G401 (cell line): Measurements from ENCODE around the gene AMDHD2. TPM values are rescaled to one million over a fixed set of nuclear protein-coding genes. Genes with fewer than 3 reads are reported as not detected.
"Not testable (repeated sequence)": the region's sequence is repeated elsewhere in the genome, so short reads cannot be mapped to it uniquely, and the experiment has no call there.

Experiments used
- DNase-seq: peaks from one replicate; pipeline ENCODE4 v3.0.0-alpha.2; 2015; ENCODE audit warnings: low spot score
- in situ Hi-C: cut with HindIII; loops from 2 replicates; pipeline ENCODE4 v1.10.0; 2016; ENCODE audit warnings: low sequenced_read_pairs, mixed read lengths
- total RNA-seq: library from RNA; depleted of rRNA; stranded (reverse); fragments of >200 nt; shearing (Covaris generic); gene quantifications from 2 replicates; pipeline ENCODE4 v1.2.3, GENCODE V29; 2014

AMDHD2 gene
- total RNA-seq, 1 experiment from 2014 or later = 75.0 TPM

DNA sequence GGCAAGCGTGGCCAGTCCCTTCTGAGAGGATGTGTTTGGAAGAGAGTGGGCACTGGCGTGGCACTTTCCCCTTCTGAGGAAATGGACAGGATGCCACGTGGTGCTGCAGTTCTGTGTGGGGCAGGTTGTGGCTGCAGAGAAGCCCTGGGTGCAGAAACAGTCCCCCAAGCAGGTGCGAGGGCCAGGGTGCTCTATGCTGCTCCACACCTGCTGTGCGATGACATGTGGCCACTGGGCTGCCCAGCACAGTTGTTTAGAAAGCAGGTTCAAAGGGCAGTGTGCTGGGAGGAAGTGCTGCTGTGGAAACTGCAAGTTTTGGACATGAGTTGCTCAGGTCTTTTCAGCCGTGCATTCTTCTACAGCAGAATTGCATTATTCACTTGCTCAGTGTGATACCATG, 21.2 kb downstream of the AMDHD2 start:
- DNase-seq, in situ Hi-C loops: not testable (repeated sequence)

DNA sequence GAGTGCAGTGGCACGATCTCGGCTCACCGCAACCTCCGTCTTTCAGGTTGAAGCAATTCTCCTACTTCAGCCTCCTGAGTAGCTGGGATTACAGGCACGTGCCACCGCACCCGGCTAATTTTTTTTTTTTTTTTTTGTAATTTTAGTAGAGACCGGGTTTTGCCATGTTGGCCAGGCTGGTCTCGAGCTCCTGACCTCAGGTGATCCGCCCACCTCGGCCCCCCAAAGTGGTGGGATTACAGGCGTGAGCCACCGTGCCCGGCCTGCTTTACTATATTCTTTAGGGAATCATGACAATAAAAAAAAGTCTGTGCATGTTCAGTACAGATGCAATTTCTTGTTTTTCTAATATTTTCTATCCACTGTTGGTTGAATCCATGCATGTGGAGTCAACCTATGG, 23.6 kb downstream of the AMDHD2 start:
- DNase-seq, in situ Hi-C loops: not testable (repeated sequence)

DNA sequence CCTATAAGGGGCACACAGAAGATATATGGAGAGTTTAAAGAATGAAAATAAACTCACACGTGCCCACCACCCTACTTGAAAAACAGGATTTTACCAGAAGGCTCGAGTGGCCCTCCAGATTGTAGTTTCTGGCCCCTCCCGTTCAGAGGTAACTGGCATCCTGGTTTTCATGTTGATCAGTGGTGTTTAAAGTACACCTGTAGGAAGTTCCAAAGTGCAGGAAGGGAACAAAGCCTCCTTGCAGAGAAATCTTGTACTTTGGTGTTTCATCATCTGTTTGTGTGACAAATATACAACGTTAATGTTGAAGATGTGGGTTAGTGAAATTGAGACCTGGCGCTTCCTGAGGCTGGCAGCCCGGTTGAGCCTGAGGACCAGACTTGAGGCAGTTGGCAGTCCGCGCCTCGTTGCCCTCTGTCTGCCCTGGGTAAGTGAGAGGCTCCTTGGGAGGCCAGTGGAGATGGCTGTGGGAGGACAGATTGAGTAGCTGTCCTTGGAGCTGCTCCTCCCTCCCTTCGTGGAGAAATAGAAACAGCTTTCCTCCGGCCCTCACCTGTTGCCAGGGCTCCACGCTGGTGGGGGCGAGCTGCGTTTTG, 30.2 kb downstream of the AMDHD2 start:
- in situ Hi-C loops = not testable (repeated sequence)

DNA sequence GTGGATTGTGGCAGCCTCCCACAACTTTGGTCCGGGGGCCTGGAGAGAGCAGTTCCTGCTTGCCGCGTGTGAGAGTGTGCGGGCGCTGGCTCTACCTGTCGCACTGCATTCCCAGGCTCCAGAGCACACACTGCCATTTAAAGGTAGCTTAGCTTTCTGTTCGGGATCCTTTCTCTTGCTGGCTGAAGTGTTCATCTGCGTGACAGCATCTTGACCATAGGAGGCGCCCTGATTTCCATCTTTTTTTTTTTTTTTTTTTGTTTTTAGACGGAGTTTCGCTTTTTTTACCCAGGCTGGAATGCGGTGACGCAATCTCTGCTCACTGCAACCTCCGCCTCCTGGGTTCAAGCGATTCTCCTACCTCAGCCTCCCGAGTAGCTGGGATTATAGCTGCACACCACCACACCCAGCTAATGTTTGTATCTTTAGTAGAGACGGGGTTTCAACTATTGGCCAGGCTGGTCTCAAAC, 31.3 kb downstream of the AMDHD2 start:
- DNase-seq, in situ Hi-C loops: not testable (repeated sequence)

More for the DNA sequence above, 30.2 kb downstream of the AMDHD2 start:
- not testable (repeated sequence) for DNase-seq

DNA sequence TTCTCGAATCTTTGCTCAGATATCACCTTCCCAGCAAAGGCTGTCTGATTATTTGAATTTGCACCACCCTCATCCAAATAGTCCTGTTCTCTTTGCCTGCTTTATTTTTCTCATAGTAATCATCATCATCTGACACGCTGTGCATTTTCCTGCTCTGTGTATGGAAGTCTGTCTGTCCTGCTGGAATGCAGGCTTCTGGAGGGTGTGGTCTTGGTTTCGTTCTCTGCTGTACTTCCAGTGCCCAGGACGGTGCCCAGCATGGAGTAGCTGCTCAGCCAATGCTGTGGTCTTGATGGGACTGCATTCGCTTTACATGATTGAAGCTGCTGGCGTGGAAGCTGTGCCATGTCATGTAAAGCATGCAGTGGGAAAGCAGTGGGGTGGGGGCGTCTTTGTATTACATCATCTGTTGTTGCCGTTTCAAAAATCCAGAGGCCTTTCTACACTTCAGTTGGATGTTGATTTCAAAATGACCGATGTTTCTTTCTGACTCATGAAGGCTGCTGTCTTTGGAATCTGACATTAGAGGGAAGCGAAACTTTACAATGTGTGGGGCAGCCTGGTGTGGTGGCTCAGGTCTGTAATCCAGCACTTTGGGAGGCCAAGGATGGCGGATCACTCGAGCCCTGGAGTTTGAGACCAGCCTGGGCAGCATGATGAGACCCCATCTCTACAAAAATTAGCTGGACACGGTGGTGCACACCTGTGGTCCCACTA, 34.7 kb downstream of the AMDHD2 start:
- DNase-seq, in situ Hi-C loops: not testable (repeated sequence)

DNA sequence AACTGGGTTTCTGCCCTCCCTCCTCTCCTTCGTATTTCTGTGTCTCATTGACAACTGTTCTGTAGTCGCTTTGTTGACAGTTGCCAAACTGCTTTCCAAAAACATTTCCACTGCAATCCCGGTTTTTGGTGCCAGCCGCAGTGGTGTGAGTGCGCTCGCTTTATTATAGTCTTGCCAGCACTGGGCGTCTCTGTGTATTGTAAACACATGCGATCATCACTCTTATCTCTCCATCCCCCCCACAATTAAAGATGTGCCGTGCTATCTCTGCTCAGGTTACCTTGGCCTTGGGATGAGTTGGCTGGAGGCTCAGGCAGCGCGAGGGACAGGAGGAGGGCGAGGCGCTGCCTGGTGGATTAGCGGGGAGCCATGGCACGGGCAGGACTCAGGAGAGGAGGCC, 37.0 kb downstream of the AMDHD2 start:
- in situ Hi-C loops = not testable (repeated sequence)

DNA sequence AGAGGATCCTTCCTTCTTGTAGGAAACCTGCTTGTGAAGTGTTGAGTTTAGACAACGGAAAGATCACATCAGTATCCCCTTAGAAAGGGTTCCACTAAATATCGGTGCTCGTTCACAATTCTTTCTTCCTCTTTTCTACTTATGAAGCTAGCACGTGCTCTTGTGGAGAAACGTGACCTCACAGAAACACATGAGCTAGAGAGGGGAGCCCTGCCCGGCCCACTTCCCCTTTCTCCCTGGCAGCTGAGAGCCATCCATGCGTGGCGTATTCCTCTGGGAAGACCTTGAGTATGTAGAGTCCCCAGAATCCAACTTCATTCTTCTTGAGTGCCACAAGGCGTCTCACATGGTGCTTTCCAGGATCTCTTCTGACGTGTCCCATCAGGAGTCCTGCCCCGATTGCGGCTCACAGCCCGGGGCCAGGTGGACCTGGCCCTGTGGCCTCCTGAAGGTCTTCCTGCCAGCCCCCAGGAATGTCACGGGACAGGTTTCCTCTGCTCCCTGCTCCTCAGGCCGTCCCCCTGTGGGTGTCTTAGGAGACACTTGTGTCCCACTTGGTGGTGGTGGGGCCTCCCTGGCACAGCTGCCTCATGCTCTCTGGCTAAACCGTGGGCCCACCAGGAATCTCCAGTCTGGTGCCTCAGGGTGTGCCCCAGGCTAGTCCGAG, 40.1 kb downstream of the AMDHD2 start:
- in situ Hi-C loops, DNase-seq: not testable (repeated sequence)

More for the DNA sequence above, 37.0 kb downstream of the AMDHD2 start:
- not testable (repeated sequence) for DNase-seq

DNA sequence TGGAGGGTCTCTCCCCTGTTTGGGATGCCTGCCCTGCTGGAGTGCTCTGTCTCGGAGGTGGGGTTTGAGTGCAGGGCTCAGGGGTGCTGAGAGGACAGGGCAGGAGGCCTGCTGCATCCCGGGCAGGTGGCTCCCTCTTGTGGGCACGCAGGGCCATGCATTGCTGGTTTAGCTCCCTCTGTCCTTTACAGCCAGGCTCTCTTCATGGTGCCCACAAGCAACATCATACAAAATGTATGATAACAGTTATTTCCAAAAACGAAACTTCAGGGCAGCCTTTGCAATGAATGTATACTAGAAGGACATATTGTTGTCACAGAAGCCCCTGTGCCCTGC, 40.6 kb downstream of the AMDHD2 start:
- DNase-seq, in situ Hi-C loops: not testable (repeated sequence)

DNA sequence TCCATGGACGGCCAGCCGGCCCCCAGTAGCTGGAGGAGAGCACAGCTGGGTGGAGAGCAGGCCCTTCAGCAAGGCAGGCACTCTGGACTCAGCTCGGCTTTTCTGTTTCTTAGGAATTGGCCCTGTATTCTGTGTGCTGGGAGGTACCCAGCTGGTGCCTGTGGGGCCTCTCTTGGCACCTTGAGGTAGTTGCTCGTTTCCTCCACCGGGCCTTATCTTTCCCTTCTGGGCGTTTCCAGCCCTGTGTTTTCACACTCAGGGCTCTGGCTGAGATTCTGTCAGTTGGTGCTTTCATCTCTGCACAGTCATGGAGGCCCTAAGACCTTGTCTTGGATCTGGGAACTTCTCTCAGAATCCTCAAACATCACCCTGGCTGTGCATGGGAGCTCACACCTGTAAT, 47.3 kb downstream of the AMDHD2 start:
- DNase-seq, in situ Hi-C loops: not testable (repeated sequence)

DNA sequence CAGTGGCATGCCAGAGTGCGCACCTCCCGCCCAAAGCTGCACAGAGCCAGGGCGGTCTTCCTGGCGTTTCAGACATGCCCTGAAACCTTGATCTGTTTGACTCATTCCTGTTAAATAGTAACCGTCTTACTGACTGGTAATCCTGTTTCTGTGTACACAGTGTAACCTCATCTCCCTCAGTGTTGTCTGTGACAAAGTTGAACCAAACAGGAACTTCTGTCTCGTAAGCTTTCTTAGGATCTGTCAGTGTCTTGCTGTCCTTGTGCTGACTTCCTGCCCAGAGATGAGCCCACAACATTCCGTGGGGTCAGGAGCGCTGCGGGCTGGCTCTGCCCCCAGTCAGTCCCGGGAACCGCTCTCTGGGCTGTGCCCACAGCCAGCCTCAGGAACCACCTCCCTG, 48.4 kb downstream of the AMDHD2 start:
- DNase-seq, in situ Hi-C loops: not testable (repeated sequence)

DNA sequence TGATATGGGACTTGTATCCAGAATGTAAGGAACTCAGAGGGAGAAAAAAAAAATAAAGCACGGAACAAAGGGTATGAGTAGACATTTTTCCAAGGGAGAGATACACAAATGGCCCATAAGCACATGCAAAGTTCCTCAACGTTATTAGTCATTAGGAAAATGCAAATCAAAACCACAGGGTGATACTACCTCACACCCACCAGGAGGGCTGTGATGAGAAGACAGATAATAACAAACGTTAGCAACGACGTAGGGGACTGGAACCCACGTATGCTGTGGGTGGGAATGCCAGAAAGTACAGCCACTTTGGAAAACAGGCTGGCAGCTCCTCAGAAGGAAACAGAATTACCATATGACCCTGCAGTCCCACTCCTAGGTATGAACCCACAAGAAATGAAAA, 52.5 kb downstream of the AMDHD2 start:
- not testable (repeated sequence) for DNase-seq

DNA sequence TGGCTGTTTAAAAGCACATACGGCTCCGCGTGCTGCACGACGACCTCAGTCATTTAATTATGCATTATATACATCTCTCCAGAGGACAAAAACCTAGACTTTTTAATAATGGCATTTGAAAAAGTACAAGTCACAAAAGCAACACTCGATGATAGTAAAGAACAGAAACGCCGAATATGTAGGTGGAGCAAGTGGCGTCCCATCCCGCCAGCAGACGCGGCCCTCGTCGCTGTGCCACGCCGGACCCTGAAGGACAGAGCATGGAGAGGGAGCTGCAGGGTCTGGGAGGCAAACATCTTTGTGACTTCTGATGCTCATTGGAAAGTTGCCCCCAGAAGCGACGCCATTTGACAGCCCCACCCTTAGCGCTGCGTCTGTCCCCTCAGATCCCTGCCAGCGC, 55.7 kb downstream of the AMDHD2 start:
- DNase-seq, in situ Hi-C loops: not testable (repeated sequence)

More for the DNA sequence above, 52.5 kb downstream of the AMDHD2 start:
- in situ Hi-C loops = not testable (repeated sequence)

DNA sequence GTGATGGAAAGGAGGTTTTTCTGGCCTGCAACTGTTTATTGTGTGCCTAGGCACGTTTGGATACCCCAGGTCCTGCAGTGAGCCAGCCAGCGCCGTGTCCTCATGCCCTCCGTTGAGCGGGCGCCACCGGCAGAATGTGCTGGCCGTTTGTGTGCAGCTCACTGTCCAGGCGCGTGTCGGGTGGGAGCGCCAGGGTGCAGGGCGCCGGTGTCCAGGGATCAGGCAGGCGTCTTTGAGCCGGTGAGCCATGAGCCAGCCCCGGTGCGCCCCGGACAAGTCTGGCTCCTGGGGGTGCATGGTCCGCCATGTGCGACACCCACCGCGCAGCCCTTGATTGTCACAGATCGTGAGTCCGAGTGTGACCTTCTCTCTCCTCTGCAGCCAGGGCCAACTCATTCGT, 56.9 kb downstream of the AMDHD2 start:
- DNase-seq, in situ Hi-C loops: not testable (repeated sequence)

DNA sequence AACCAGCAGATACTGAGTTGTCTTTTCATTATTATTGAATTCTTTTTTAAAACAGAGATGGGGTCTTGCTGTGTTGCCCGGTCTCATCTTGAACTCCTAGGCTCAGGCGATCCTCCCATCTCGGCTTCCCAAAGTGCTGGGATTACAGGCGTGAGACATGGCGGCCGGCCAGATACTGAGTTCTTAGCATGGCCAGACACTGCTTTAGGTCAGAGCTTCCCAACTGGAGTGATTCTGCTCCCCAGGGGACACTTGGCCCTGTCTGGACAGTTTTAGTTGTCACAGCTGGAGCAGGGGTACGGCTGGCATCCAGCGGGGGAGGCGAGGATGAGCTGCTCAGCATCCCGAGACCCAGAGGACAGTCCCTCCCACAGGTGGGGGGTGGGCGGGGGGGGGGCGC, 58.7 kb downstream of the AMDHD2 start:
- DNase-seq, in situ Hi-C loops: not testable (repeated sequence)

DNA sequence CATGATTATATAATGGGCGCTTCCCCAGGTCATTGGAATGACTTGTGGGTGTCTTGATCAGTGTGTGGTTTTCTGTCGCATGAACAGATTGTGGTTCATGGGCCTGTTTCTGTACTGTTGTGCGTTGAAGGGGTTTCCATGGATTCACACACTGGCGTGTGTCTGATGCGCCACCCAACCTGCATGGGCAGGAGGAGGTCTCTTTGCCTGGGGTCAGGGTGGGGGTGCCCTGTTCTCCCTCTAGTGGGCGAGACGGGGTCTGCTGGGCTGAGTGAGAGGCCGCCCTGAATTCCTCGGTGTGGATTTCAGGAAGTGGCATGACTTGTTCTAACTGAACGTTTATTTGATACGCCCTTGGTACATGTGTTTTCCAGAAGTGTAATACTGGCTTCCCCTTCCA, 60.0 kb downstream of the AMDHD2 start:
- DNase-seq, in situ Hi-C loops: not testable (repeated sequence)

DNA sequence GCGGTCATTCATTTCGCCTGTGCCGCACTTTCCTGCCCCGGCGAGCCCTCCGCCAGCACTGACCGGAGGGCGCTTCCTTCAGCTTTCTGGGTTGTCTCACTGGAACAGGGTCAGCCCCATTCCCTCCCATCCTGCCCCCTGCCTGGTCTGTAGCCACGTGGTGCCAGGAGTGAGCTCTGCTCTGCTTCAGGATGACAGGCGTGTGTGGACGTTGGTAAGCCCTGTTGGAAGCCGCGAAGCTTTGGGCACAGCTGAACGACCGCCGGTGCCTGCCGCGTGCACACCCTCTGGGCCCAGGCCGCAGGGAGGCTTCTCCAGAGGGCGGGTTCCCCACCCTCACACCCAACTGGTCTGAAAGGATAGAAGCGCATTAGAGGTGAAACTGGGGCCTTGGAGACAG, 60.6 kb downstream of the AMDHD2 start:
- DNase-seq, in situ Hi-C loops: not testable (repeated sequence)
